Fibroblast of mammary gland (primary cell): ENCODE data around the gene DMXL1.

Experiments used
- DNase-seq: peaks from one replicate; pipeline ENCODE4 v3.0.0-alpha.2; 2010; ENCODE audit warnings: low read depth
- H3K4me3 ChIP-seq: 2 replicates; pipeline ENCODE4 v1.5.1; 2011; ENCODE audit warnings: low read depth, mild to moderate bottlenecking, low read length, moderate library complexity; ENCODE audit not compliant: control insufficient read depth
- TF ChIP-seq, protein P1 (sequence below): conservative IDR thresholded peaks from 2 replicates; pipeline ENCODE4 v1.5.1; 2011; ENCODE audit warnings: low read depth, low read length, inconsistent platforms; ENCODE audit not compliant: control insufficient read depth, insufficient read depth

Gene DMXL1

DNA sequence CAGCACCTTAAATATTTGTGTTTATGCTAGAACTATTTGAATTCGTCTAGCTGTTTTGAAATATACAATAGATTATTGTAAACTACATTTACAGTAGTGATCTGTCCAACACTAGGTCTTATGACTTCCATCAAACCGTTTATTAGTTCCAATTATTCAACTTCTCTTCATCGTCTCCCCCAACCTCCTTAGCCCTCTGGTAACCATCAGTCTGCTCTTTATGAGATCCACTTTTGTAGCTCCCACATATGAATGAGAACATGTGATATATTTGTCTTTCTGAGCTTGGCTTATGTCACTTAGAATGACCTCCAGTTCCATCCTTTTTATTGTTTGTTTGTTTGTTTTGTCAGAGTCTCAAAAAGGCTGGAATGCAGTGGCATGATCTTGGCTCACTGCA is 11.8 kb downstream of the DMXL1 start:
- TF ChIP-seq, protein P1, sequence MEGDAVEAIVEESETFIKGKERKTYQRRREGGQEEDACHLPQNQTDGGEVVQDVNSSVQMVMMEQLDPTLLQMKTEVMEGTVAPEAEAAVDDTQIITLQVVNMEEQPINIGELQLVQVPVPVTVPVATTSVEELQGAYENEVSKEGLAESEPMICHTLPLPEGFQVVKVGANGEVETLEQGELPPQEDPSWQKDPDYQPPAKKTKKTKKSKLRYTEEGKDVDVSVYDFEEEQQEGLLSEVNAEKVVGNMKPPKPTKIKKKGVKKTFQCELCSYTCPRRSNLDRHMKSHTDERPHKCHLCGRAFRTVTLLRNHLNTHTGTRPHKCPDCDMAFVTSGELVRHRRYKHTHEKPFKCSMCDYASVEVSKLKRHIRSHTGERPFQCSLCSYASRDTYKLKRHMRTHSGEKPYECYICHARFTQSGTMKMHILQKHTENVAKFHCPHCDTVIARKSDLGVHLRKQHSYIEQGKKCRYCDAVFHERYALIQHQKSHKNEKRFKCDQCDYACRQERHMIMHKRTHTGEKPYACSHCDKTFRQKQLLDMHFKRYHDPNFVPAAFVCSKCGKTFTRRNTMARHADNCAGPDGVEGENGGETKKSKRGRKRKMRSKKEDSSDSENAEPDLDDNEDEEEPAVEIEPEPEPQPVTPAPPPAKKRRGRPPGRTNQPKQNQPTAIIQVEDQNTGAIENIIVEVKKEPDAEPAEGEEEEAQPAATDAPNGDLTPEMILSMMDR = no peak
- no peak for DNase-seq

GRCh38 chr5:119083679-119084078 is 12.8 kb downstream of the DMXL1 start:
- TF ChIP-seq, protein P1 = no peak
- DNase-seq = no peak
- H3K4me3 ChIP-seq = no peak overlapping the region

More for the DNA sequence above, 11.8 kb downstream of the DMXL1 start:
- H3K4me3 ChIP-seq = no peak overlapping the region

DNA sequence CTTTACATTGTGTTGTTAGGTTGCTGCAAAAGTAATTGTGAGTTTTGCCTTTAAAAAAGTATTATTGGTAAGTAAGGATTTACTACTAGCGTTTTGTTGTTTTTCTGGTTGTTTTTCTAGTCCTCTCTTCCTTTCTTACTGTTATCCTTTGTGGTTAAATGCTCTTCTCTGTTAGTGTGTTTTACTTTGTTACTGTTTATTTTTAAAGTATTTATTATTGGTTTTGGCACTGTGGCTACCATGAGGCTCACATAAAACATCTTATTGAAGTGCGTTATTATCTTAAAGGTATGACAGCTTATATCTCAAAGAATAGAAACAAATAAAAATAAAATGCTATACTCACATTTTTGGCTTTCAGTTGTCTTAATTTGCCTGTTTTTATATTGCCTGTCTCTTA is 17.6 kb downstream of the DMXL1 start:
- DNase-seq = no peak
- TF ChIP-seq, protein P1 = no peak
- H3K4me3 ChIP-seq = no peak overlapping the region

- DNase-seq = no peak
- no peak overlapping the region for H3K4me3 ChIP-seq
- TF ChIP-seq, protein P1 = no peak
Observed at GRCh38 chr5:119095611-119096010, 24.7 kb downstream of the DMXL1 start.

- no peak for DNase-seq
- no peak overlapping the region for H3K4me3 ChIP-seq
- TF ChIP-seq, protein P1 = no peak
Observed at GRCh38 chr5:119105971-119106370, 35.1 kb downstream of the DMXL1 start.

- TF ChIP-seq, protein P1 = no peak
- DNase-seq = no peak
- no peak overlapping the region for H3K4me3 ChIP-seq
Observed at GRCh38 chr5:119112151-119112550, 41.3 kb downstream of the DMXL1 start.

GRCh38 chr5:119117237-119117636 is 46.4 kb downstream of the DMXL1 start:
- DNase-seq = no peak
- H3K4me3 ChIP-seq = no peak overlapping the region
- TF ChIP-seq, protein P1 = no peak
